ENCODE results near the gene ACTR8. TPM values are rescaled to one million over a fixed set of nuclear protein-coding genes. Genes with fewer than 3 reads are reported as not detected.
"Not testable (repeated sequence)": the region's sequence is repeated elsewhere in the genome, so short reads cannot be mapped to it uniquely, and the experiment has no call there.

Gene ACTR8
- total RNA-seq (2014; rRNA removed; shearing (Covaris generic)), result 21.2 and 27.6 TPM in 2 replicates

DNA sequence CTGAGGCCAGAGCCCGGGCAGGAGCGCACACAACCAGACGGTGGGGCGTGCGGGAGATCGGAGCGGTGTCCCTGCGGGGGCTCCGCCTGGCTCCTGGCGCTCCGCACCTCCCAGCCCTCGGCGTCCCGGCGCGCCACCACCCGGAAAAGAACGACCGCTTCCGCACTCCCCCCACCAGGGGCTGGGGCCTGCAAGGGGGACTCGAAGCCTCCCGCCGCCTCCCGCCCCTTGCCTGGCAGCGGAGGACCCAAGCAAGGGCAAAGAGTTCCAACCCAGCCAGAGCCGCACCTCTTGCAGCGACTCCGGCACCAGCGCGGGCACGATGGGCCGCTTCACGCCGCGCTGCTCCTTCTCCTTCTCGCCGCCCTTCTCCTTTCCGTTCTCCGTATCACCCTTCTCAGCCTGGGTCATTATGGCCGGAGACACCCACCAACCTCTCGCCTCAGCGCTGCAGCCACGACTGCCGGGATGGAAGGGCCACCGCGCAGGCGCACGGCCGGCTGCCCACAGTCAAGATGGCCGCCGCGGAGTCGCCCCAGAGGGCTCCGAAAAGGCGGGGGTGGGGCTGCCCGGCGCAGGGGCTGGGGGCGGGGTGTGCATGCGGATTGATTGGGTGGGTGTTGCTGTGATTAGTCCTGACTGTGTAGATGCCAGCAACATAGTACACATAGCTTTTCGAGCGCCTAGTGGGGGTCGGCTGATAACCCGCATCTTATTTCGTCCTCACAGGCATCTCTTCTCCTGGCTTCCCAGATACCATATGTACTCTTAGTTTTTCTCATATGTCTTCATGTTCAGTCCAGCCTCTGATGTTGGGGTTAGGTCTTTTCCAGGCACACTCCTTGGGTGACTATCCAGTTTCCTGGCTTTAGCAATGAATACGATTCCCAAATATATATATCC, at the start of gene ACTR8:
Gene ACTR8, minus strand, starts transcription at position 462 of the 903 bp plus-strand sequence. Its CDS starts 51 bp downstream, at position 411.
- DNase-seq, result peak; percentile 97
- peak within 1 kb of the TSS; percentile 74 for H3K4me3 ChIP-seq (ENCODE audit: insufficient read depth, low read depth, low read length)
- no peaks in the 10 kb centered on the region for H3K27me3 ChIP-seq (ENCODE audit: control insufficient read depth, insufficient read depth, low read length)
- H3K36me3 ChIP-seq (replicated peaks; ENCODE audit: control insufficient read depth, insufficient read depth, low read length), result peaks cover 20% of the 10 kb centered on the region

DNA sequence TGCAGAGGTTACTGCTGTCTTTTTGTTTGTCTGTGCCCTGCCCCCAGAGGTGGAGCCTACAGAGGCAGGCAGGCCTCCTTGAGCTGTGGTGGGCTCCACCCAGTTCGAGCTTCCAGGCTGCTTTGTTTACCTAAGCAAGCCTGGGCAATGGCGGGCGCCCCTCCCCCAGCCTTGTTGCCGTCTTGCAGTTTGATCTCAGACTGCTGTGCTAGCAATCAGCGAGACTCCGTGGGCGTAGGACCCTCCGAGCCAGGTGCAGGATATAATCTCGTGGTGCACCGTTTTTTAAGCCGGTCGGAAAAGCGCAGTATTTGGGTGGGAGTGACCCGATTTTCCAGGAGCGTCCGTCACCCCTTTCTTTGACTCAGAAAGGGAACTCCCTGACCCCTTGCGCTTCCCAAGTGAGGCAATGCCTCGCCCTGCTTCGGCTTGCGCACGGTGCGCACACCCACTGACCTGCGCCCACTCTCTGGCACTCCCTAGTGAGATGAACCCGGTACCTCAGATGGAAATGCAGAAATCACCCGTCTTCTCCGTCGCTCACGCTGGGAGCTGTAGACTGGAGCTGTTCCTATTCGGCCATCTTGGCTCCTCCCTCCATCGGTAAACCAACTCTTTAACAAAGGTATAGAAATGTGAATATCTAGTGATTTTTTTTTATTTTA, 45.4 kb upstream of the ACTR8 start:
- DNase-seq; H3K36me3 ChIP-seq (replicated peaks; ENCODE audit: control insufficient read depth, insufficient read depth, low read length); H3K27me3 ChIP-seq (ENCODE audit: control insufficient read depth, insufficient read depth, low read length): not testable (repeated sequence)
- H3K4me3 ChIP-seq (ENCODE audit: insufficient read depth, low read depth, low read length), result peak overlapping the region; percentile 7; the same call in 1 of the 2 replicates

DNA sequence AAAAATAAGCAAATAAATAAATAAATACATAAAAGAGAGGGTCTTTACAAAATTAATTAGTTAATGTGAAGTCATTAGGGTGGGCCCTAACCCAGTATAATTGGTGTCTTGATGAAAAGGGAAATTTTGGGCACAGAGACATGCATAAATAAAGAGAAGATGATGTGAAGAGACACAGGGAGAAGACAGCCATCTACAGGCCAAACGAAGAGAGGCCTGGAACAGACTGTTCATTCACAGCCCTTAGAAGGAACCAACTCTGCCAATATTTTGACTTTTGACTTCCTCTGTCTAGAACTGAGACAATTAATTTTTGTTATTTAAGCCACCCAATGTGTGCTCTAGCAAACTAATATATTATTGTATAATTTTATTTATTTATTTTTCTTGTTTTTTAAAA, 39.3 kb upstream of the ACTR8 start:
- no peaks in the 10 kb centered on the region for H3K27me3 ChIP-seq (ENCODE audit: control insufficient read depth, insufficient read depth, low read length)
- H3K36me3 ChIP-seq (replicated peaks; ENCODE audit: control insufficient read depth, insufficient read depth, low read length), result no peaks in the 10 kb centered on the region
- no peak for DNase-seq
- no peak overlapping the region for H3K4me3 ChIP-seq (ENCODE audit: insufficient read depth, low read depth, low read length)

- H3K36me3 ChIP-seq (replicated peaks; ENCODE audit: control insufficient read depth, insufficient read depth, low read length), result no peaks in the 10 kb centered on the region
- no peak for DNase-seq
- no peaks in the 10 kb centered on the region for H3K27me3 ChIP-seq (ENCODE audit: control insufficient read depth, insufficient read depth, low read length)
- H3K4me3 ChIP-seq (ENCODE audit: insufficient read depth, low read depth, low read length), result no peak overlapping the region
Observed at GRCh38 chr3:53919741-53920140, 37.8 kb upstream of the ACTR8 start.

GRCh38 chr3:53913401-53913800, 31.4 kb upstream of the ACTR8 start:
- DNase-seq, result no peak
- no peaks in the 10 kb centered on the region for H3K36me3 ChIP-seq (replicated peaks; ENCODE audit: control insufficient read depth, insufficient read depth, low read length)
- no peaks in the 10 kb centered on the region for H3K27me3 ChIP-seq (ENCODE audit: control insufficient read depth, insufficient read depth, low read length)
- H3K4me3 ChIP-seq (ENCODE audit: insufficient read depth, low read depth, low read length), result no peak overlapping the region

- DNase-seq, result no peak
- no peak overlapping the region for H3K4me3 ChIP-seq (ENCODE audit: insufficient read depth, low read depth, low read length)
- H3K36me3 ChIP-seq (replicated peaks; ENCODE audit: control insufficient read depth, insufficient read depth, low read length), result no peaks in the 10 kb centered on the region
- H3K27me3 ChIP-seq (ENCODE audit: control insufficient read depth, insufficient read depth, low read length), result no peaks in the 10 kb centered on the region
Observed at GRCh38 chr3:53902711-53903110, 20.8 kb upstream of the ACTR8 start.

DNA sequence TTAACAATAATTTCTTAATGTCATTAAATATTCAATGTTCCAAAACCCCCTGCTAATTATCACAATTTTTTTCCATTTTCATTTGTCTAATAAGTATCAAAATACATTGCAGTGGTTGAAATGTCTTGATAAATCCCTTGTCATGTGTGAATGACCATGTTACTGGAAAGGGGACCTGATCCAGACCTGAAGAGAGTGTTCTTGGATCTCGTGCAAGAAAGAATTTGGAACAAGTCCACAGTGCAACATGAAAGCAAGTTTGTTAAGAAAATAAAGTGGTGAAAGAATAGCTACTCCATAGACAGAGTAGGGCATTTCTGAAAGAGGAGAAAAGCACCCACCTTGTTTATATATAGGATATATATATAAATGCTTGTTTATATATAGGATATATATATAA, 20.1 kb upstream of the ACTR8 start:
- no peak overlapping the region for H3K4me3 ChIP-seq (ENCODE audit: insufficient read depth, low read depth, low read length)
- no peaks in the 10 kb centered on the region for H3K27me3 ChIP-seq (ENCODE audit: control insufficient read depth, insufficient read depth, low read length)
- no peak for DNase-seq
- H3K36me3 ChIP-seq (replicated peaks; ENCODE audit: control insufficient read depth, insufficient read depth, low read length), result no peaks in the 10 kb centered on the region

DNA sequence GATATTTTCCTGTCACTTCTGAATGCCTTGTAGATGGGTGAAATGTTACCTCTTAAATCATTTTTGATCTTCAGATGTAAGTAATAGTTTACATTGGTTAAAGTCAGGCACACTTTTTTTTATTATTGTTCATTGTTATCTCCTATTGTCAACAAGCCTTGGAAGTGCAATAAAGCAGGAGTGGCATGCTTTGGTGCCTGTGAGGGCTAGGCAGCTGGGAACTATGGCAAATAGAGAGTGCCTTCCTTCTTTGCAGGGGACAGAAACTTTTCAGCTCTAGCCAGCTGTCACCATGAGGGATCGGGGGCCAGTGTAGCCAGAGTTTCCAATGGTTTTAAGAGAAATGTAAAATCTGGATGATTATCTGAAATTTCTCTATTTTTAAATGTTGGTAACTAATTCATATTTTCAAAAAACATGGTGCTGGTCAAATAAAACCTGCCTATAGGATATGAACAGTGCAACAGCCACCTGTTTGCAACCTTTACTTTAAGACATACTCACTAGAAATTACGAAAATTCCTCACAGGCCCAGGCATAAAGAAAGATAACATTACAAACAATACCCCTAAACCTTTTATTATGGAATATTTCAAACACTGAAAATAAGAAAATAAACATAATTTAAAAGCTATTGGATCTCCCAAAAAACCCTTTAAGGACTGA, 18.8 kb upstream of the ACTR8 start:
- H3K4me3 ChIP-seq (ENCODE audit: insufficient read depth, low read depth, low read length), result no peak overlapping the region
- no peaks in the 10 kb centered on the region for H3K36me3 ChIP-seq (replicated peaks; ENCODE audit: control insufficient read depth, insufficient read depth, low read length)
- H3K27me3 ChIP-seq (ENCODE audit: control insufficient read depth, insufficient read depth, low read length), result no peaks in the 10 kb centered on the region
- no peak for DNase-seq

GRCh38 chr3:53899750-53900149, 17.8 kb upstream of the ACTR8 start:
- DNase-seq, result no peak
- H3K27me3 ChIP-seq (ENCODE audit: control insufficient read depth, insufficient read depth, low read length), result no peaks in the 10 kb centered on the region; the same call in 1 of the 2 replicates
- no peak overlapping the region for H3K4me3 ChIP-seq (ENCODE audit: insufficient read depth, low read depth, low read length)
- H3K36me3 ChIP-seq (replicated peaks; ENCODE audit: control insufficient read depth, insufficient read depth, low read length), result no peaks in the 10 kb centered on the region

GRCh38 chr3:53892286-53892637, 10.3 kb upstream of the ACTR8 start:
- no peak for DNase-seq
- H3K27me3 ChIP-seq (ENCODE audit: control insufficient read depth, insufficient read depth, low read length), result no peaks in the 10 kb centered on the region; the same call in 1 of the 2 replicates

GRCh38 chr3:53891497-53892285, 9.7 kb upstream of the ACTR8 start, which contains the start of gene SELENOK:
Gene SELENOK (minus strand): TSS chr3:53891859.
- Histone ChIP-seq H3K36me3 (replicated peaks; ENCODE audit: control insufficient read depth, insufficient read depth, low read length) (peaks cover 2% of the 10 kb centered on the region), H3K4me3 (ENCODE audit: insufficient read depth, low read depth, low read length) (peak within 1 kb of the TSS; percentile 95), H3K27me3 (ENCODE audit: control insufficient read depth, insufficient read depth, low read length) (no peaks in the 10 kb centered on the region; the same call in 1 of the 2 replicates)
- peak; percentile 89 for DNase-seq

More at GRCh38 chr3:53892286-53892637, 10.3 kb upstream of the ACTR8 start:
- H3K4me3 ChIP-seq (ENCODE audit: insufficient read depth, low read depth, low read length), result peak overlapping the region; percentile 95
- no peaks in the 10 kb centered on the region for H3K36me3 ChIP-seq (replicated peaks; ENCODE audit: control insufficient read depth, insufficient read depth, low read length)

- DNase-seq, result no peak
- H3K36me3 ChIP-seq (replicated peaks; ENCODE audit: control insufficient read depth, insufficient read depth, low read length), result peaks cover 2% of the 10 kb centered on the region
- H3K27me3 ChIP-seq (ENCODE audit: control insufficient read depth, insufficient read depth, low read length), result no peaks in the 10 kb centered on the region; the same call in 1 of the 2 replicates
- peak overlapping the region; percentile 95 for H3K4me3 ChIP-seq (ENCODE audit: insufficient read depth, low read depth, low read length)
Observed at GRCh38 chr3:53890726-53891475, 8.9 kb upstream of the ACTR8 start.

- no peaks in the 10 kb centered on the region for H3K27me3 ChIP-seq (ENCODE audit: control insufficient read depth, insufficient read depth, low read length)
Observed at GRCh38 chr3:53888232-53888631, 6.3 kb upstream of the ACTR8 start.

More at GRCh38 chr3:53888232-53888631, 6.3 kb upstream of the ACTR8 start:
- DNase-seq, result no peak
- peaks cover 4% of the 10 kb centered on the region for H3K36me3 ChIP-seq (replicated peaks; ENCODE audit: control insufficient read depth, insufficient read depth, low read length)
- no peak overlapping the region for H3K4me3 ChIP-seq (ENCODE audit: insufficient read depth, low read depth, low read length)
